GM23338 (cell line): ENCODE measurements around the gene TRIM59. TPM values are rescaled to one million over a fixed set of nuclear protein-coding genes. Genes with fewer than 3 reads are reported as not detected.

Experiments
- CTCF ChIP-seq, 2 experiments: fragments of 200-600 bp in 1 of 2; sonication (generic) in 1 of 2; conservative IDR thresholded peaks; 2 replicates each; pipeline versions ENCODE4 v1.5.1 to v1.6.1; 2016 to 2017; ENCODE audit warnings: antibody characterized with exemption in 2 of 2, low read depth in 2 of 2, mild to moderate bottlenecking in 2 of 2, moderate library complexity in 1 of 2
- ETS1 ChIP-seq: IDR thresholded peaks from 2 replicates; pipeline ENCODE4 v1.6.1; 2016; ENCODE audit warnings: antibody characterized with exemption
- EZH2 ChIP-seq: fragments of 200-600 bp; sonication (generic); IDR thresholded peaks from one replicate; pipeline ENCODE4 v1.8.0; 2017; ENCODE audit warnings: antibody characterized with exemption, mild to moderate bottlenecking, low read depth; ENCODE audit not compliant: unreplicated experiment
- NANOG ChIP-seq: IDR thresholded peaks from 2 replicates; pipeline ENCODE4 v1.6.1; 2016; ENCODE audit warnings: antibody characterized with exemption, borderline replicate concordance
- ZNF462 ChIP-seq: fragments of 250-450 bp; sonication (Bioruptor Pico); IDR thresholded peaks from 2 replicates; pipeline ENCODE4 v1.5.0; 2020; ENCODE audit warnings: mild to moderate bottlenecking, moderate library complexity
- microRNA counts: library from miRNA; unstranded; fragments of <30 nt; microRNA quantifications from one replicate; lab custom pipeline; 2017
- microRNA-seq: library from miRNA; unstranded; fragments of <30 nt; microRNA quantifications from one replicate; pipeline ENCODE4, GENCODE V29; 2017
- polyA plus RNA-seq: library from polyadenylated mRNA; unstranded; fragments of >200 nt; fragmentation: Nextera tagmentation; extraction: Ambion mirVana; gene quantifications from 2 replicates; pipeline ENCODE4 v1.2.1, GENCODE V29; 2016
- small RNA-seq: library from RNA; depleted of rRNA; stranded (forward); fragments of <200 nt; gene quantifications from one replicate; pipeline ENCODE3, GENCODE V24; 2014; ENCODE audit warnings: low replicate concordance
- total RNA-seq: library from RNA; depleted of rRNA; stranded (reverse); fragments of >200 nt; shearing (Covaris generic); gene quantifications from 2 replicates; pipeline ENCODE4 v1.2.3, GENCODE V29; 2014; rRNA removed

The TRIM59 gene
- total and polyA plus RNA-seq, 2 experiments from 2014 or later: 46.2 to 98.6 TPM

- TF ChIP-seq ZNF462 (CRISPR knock-in tag) (no peak), NANOG (no peak), EZH2 (no peak), ETS1 (no peak), CTCF (conservative IDR thresholded peaks at IDR 0.05; ENCODE audit: low read depth in 2 of 2) (no peak)
Observed at GRCh38 chr3:160390565-160391138, 58.9 kb downstream of the TRIM59 start (continued).

MicroRNA genes within 50 kb of the gene (microRNA counts, 767-probe panel; counts per million panel counts)
- microRNA hsa-miR-15b-5p (lab: Ali Mortazavi, UCI): 14,036 counts per million, percentile 91 among the panel's probes with 10 or more counts

Small RNA genes within 50 kb of the gene (microRNA-seq; reads per million reads assigned to microRNA genes)
- gene MIR15B: 655 reads per million, percentile 88 among the genes with 10 or more reads in this experiment
- gene MIR16-2: 40.5 reads per million, percentile 53 among the genes with 10 or more reads in this experiment

Small RNA genes within 50 kb of the gene (small RNA-seq; reads per million reads assigned to genes)
- gene MIR15B (11.5 reads per million, percentile 97 among the genes with 10 or more reads in this experiment), gene MIR16-2 (1.4 reads per million, percentile 73 among the genes with 10 or more reads in this experiment), gene RNU7-136P (not detected)

Other genes with a start within 250 kb of the TRIM59 start
- 1.0 and 3.0 TPM in 2 replicates for gene C3orf80, start 224.4 kb downstream of the TRIM59 start, total RNA-seq
- gene C3orf80, start 224.4 kb downstream of the TRIM59 start, polyA plus RNA-seq: 0.40 and 0.57 TPM in 2 replicates
- 33.0 and 41.9 TPM in 2 replicates for gene IFT80, start 50.6 kb downstream of the TRIM59 start, total RNA-seq
- gene IFT80, start 50.6 kb downstream of the TRIM59 start, polyA plus RNA-seq: 13.0 and 14.1 TPM in 2 replicates
- gene SMC4, start 50.1 kb downstream of the TRIM59 start, total RNA-seq: 144 and 167 TPM in 2 replicates
- gene SMC4, start 50.1 kb downstream of the TRIM59 start, polyA plus RNA-seq: 320 and 412 TPM in 2 replicates
- gene KPNA4, start 115.8 kb upstream of the TRIM59 start, total RNA-seq: 32.2 and 36.2 TPM in 2 replicates
- gene KPNA4, start 115.8 kb upstream of the TRIM59 start, polyA plus RNA-seq: 17.0 and 17.8 TPM in 2 replicates
- gene ARL14, start 227.4 kb upstream of the TRIM59 start, total RNA-seq: not detected in 2 replicates
- gene ARL14, start 227.4 kb upstream of the TRIM59 start, polyA plus RNA-seq: not detected in 2 replicates